Astrocyte (in vitro differentiated cells and primary cell): Measurements from ENCODE around the gene USP21.

Source experiments
- CTCF ChIP-seq: IDR thresholded peaks from 2 replicates; pipeline ENCODE4 v1.5.1; 2011; ENCODE audit warnings: low read depth, mild to moderate bottlenecking, inconsistent platforms, low read length, moderate library complexity; ENCODE audit not compliant: insufficient read depth
- EZH2 ChIP-seq: IDR thresholded peaks from 2 replicates; pipeline ENCODE4 v1.6.1; 2012; ENCODE audit warnings: mild to moderate bottlenecking, low read length, inconsistent platforms; ENCODE audit not compliant: insufficient read depth

GRCh38 chr1:161206411-161207140 lies 47.3 kb downstream of the USP21 start:
- TF ChIP-seq EZH2 (no peak), CTCF (no peak)
